OCI-LY3 (cell line): ENCODE measurements around the gene SH3GLB1.
"Not testable (repeated sequence)": the region's sequence is repeated elsewhere in the genome, so short reads cannot be mapped to it uniquely, and the experiment has no call there.

Source experiments
- H2AFZ ChIP-seq: fragments of 200-600, 300-600 bp; shearing (Covaris generic); 2 replicates; pipeline ENCODE4 v1.6.0; 2014; ENCODE audit warnings: antibody characterized with exemption, low read depth, low read length
- H3K27ac ChIP-seq: fragments of 200-600, 300-600 bp; sonication (generic); 2 replicates; pipeline ENCODE4 v1.5.1; 2014; ENCODE audit warnings: mild to moderate bottlenecking, low read length, moderate library complexity, mixed read lengths
- H3K27me3 ChIP-seq: fragments of 200-600, 300-600 bp; sonication (generic); 2 replicates; pipeline ENCODE4 v1.6.1; 2014; ENCODE audit warnings: low read depth, low read length, mixed read lengths
- H3K36me3 ChIP-seq: fragments of 200-600, 300-600 bp; sonication (generic); replicated peaks from 2 replicates; pipeline ENCODE3; 2014; ENCODE audit warnings: low read depth, low read length, mixed read lengths
- H3K4me1 ChIP-seq: fragments of 300-600, 200-600 bp; sonication (generic); 2 replicates; pipeline ENCODE4 v1.6.1; 2014; ENCODE audit warnings: low read length, mixed read lengths
- H3K4me2 ChIP-seq: fragments of 200-600, 300-600 bp; sonication (generic); 2 replicates; pipeline ENCODE4 v1.6.1; 2014; ENCODE audit warnings: low read length, mixed read lengths
- H3K4me3 ChIP-seq: fragments of 300-600, 200-600 bp; sonication (generic); 2 replicates; pipeline ENCODE4 v1.5.1; 2014; ENCODE audit warnings: antibody characterized with exemption, mild to moderate bottlenecking, low read length, moderate library complexity
- H3K79me2 ChIP-seq: fragments of 300-600, 200-600 bp; shearing (Covaris generic); 2 replicates; pipeline ENCODE4 v1.6.1; 2014; ENCODE audit warnings: mild to moderate bottlenecking, low read length, mixed read lengths
- H3K9ac ChIP-seq: fragments of 300-600, 200-600 bp; shearing (Covaris generic); 2 replicates; pipeline ENCODE4 v1.6.0; 2014; ENCODE audit warnings: mild to moderate bottlenecking, low read length, moderate library complexity
- H3K9me3 ChIP-seq: fragments of 200-600, 300-600 bp; shearing (Covaris generic); 2 replicates; pipeline ENCODE4 v1.6.1; 2014; ENCODE audit warnings: low read length, mixed read lengths; ENCODE audit not compliant: insufficient read depth
- H4K20me1 ChIP-seq: fragments of 200-600, 300-600 bp; sonication (generic); 2 replicates; pipeline ENCODE4 v1.6.1; 2016; ENCODE audit warnings: low read length, mixed read lengths; ENCODE audit not compliant: insufficient read depth
- CTCF ChIP-seq: fragments of 200-600, 300-600 bp; sonication (generic); IDR thresholded peaks from 2 replicates; pipeline ENCODE4 v1.5.1; 2014; ENCODE audit warnings: antibody characterized with exemption, low read length, low read depth
- EZH2phosphoT487 ChIP-seq: fragments of 200-600 bp; shearing (Covaris generic); IDR thresholded peaks from 2 replicates; pipeline ENCODE4 v1.6.1; 2018; ENCODE audit warnings: antibody characterized with exemption, mixed run types, low read depth

SH3GLB1 gene

DNA sequence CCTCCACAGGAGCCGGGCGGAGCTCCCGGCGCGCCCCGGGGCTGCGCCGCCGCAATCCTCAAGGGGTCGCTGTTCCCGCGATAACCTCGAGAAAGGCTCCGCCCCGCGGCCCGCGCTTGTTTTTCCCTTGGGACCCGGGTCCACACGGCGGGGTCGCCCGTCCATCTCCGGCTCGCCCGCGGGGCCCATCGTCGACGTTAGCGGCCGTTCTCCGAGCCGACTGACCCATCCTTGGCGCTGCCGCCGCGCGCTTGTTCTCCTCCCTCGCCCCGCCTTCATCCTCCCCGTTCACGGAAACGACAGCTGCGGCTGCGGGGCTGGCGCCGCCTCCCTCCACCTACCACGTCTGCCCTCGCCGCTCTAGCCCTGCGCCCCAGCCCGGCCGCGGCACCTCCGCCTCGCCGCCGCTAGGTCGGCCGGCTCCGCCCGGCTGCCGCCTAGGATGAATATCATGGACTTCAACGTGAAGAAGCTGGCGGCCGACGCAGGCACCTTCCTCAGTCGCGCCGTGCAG lies at the start of gene SH3GLB1:
Gene SH3GLB1, plus strand, starts transcription at position 119 of the 514 bp plus-strand sequence. Its CDS starts 324 bp downstream, at position 443.
- Histone ChIP-seq H3K27me3 (no peaks in the 10 kb centered on the region), H3K4me2 (peak within 1 kb of the TSS; percentile 90), H2AFZ (peak within 1 kb of the TSS; percentile 98), H3K9me3 (no peaks in the 10 kb centered on the region), H3K4me1 (peaks cover 18% of the 10 kb centered on the region), H3K4me3 (peak within 1 kb of the TSS; percentile 93), H3K79me2 (peaks cover 35% of the 10 kb centered on the region), H4K20me1 (peaks cover 10% of the 10 kb centered on the region), H3K27ac (peak within 1 kb of the TSS; percentile 73), H3K9ac (peak within 1 kb of the TSS; percentile 84), H3K36me3 (peaks cover 3% of the 10 kb centered on the region)
- TF ChIP-seq EZH2phosphoT487 (no peak), CTCF (peak; percentile 64)

DNA sequence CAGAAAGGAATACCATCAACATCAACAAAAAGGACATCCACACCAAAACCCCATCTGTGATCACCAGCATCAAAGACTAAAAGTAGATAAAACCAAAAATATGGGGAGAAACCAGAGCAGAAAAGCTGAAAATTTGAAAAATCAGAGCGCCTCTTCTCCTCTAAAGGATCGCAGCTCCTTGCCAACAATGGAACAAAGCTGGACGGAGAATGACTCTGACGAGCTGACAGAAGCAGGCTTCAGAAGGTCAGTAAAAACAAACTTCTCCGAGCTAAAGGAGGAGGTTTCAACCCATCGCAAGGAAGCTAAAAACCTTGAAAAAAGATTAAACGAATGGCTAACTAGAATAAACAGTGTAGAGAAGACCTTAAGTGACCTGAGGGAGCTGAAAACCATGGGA lies 46.0 kb upstream of the SH3GLB1 start:
- not testable (repeated sequence) for H3K9me3 ChIP-seq, H3K27me3 ChIP-seq, H3K27ac ChIP-seq, H3K4me3 ChIP-seq, H3K36me3 ChIP-seq, H3K4me1 ChIP-seq, H3K9ac ChIP-seq, H3K79me2 ChIP-seq, H3K4me2 ChIP-seq, H4K20me1 ChIP-seq, H2AFZ ChIP-seq

- no peak overlapping the region for H2AFZ ChIP-seq
- no peaks in the 10 kb centered on the region for H3K79me2 ChIP-seq
- peaks cover 6% of the 10 kb centered on the region for H3K4me1 ChIP-seq
- H3K27ac ChIP-seq: no peak overlapping the region
- H3K27me3 ChIP-seq: no peaks in the 10 kb centered on the region
- H3K36me3 ChIP-seq: no peaks in the 10 kb centered on the region
- no peak overlapping the region for H3K4me2 ChIP-seq
- TF ChIP-seq EZH2phosphoT487: no peak
- no peak for TF ChIP-seq CTCF
- H3K9ac ChIP-seq: no peak overlapping the region
- H4K20me1 ChIP-seq: no peaks in the 10 kb centered on the region
- H3K9me3 ChIP-seq: no peaks in the 10 kb centered on the region
- no peak overlapping the region for H3K4me3 ChIP-seq
Measured at GRCh38 chr1:86666368-86666767, 38.0 kb upstream of the SH3GLB1 start.

- TF ChIP-seq CTCF (peak; percentile 37), EZH2phosphoT487 (no peak)
Measured at GRCh38 chr1:86687595-86687994, 16.8 kb upstream of the SH3GLB1 start.

More at GRCh38 chr1:86687595-86687994, 16.8 kb upstream of the SH3GLB1 start:
- H3K27ac ChIP-seq: no peak overlapping the region
- H3K27me3 ChIP-seq: no peaks in the 10 kb centered on the region
- H3K4me1 ChIP-seq: no peaks in the 10 kb centered on the region
- H3K9me3 ChIP-seq: no peaks in the 10 kb centered on the region
- no peaks in the 10 kb centered on the region for H3K36me3 ChIP-seq
- no peak overlapping the region for H2AFZ ChIP-seq
- no peaks in the 10 kb centered on the region for H3K79me2 ChIP-seq
- no peak overlapping the region for H3K4me2 ChIP-seq
- no peak overlapping the region for H3K9ac ChIP-seq
- H4K20me1 ChIP-seq: no peaks in the 10 kb centered on the region
- no peak overlapping the region for H3K4me3 ChIP-seq
